ENCODE measurements around the gene CAMKV. TPM values are rescaled to one million over a fixed set of nuclear protein-coding genes. Genes with fewer than 3 reads are reported as not detected.
"Not testable (repeated sequence)": the region's sequence is repeated elsewhere in the genome, so short reads cannot be mapped to it uniquely, and the experiment has no call there.

The CAMKV gene
- total RNA-seq, 1 experiment from 2014 or later, result 0.20 TPM

DNA sequence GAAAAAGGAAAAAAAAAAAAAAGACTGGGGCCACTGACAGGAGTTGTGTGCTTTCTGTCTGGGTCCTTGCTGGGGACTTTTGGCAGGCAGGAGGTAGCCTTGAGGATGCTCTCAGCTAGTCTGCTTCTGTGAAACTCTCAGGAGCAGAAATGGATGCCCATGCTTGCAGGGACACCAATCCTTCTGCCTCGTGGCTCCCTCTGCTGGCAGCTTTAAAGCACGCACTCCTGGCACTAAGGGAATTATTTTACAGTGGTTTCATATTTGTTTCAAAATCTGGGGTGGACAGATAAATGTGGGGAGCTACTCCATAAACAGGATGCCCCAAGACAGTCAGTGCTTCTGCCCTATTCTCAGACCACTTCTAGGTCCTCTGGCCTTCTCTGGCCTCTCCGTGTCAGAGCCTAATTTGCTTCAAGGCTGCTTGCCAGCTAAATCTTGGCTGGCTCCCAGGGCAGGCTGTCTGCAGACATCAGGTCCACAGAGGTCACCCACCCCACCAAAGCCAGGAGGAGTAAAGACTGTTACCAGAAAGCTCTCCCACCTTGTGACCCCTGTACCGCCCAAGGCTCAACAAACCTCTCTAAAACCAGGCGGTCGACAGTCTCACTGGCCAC is 30.4 kb downstream of the CAMKV start:
- no peaks in the 10 kb centered on the region for H3K9me3 ChIP-seq
- H3K36me3 ChIP-seq, result peaks cover 3% of the 10 kb centered on the region
- H3K27me3 ChIP-seq, result no peaks in the 10 kb centered on the region
- H3K4me3 ChIP-seq, result no peak overlapping the region
- peak; percentile 42 for DNase-seq

DNA sequence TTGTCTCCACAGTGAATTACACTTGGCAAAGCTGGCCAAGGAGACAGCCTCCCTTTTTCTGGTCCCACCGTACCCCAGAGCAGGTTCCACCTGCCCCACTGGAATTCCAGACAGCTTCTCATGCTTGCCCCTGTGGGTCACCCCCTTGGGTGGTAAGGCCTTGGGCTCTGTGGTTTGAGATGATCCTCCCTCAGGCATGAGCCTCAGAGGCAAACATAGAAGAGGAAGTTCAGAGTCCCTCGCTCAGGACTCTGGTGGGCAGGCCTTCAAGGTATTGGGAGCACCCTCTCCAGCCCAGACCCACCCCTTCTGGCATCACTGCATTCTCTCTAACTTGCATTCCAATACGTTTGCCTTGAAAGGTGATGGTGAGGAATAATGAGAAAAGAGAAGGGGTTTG is 38.4 kb downstream of the CAMKV start:
- Histone ChIP-seq H3K27me3 (no peaks in the 10 kb centered on the region), H3K9me3 (no peaks in the 10 kb centered on the region), H3K36me3 (peaks cover 3% of the 10 kb centered on the region), H3K4me3 (no peak overlapping the region)
- DNase-seq, result no peak

DNA sequence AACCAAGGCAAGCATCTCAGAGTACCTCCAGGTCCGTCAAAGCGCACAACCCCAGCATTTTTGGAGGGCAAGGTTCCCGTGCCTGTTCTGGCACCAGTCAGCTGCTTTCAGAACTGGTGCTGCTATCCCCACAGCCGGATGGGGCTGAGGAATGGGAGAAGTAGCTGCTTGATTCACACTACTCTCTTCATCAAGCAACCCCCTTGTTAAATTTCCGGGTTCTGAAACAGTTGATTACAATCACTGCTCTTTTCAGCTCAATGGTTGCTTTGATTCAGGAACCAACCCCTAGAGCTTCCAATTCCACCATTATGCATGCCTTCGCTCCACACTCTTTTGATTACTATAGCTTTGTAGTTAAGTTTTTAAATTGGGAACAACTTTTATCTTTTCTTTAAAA is 43.7 kb downstream of the CAMKV start:
- Histone ChIP-seq H3K27me3 (no peaks in the 10 kb centered on the region), H3K4me3 (no peak overlapping the region), H3K9me3 (no peaks in the 10 kb centered on the region), H3K36me3 (no peaks in the 10 kb centered on the region)
- no peak for DNase-seq

GRCh38 chr3:49823131-49823530 is 46.6 kb downstream of the CAMKV start:
- not testable (repeated sequence) for H3K4me3 ChIP-seq, H3K36me3 ChIP-seq, H3K27me3 ChIP-seq, H3K9me3 ChIP-seq, DNase-seq

DNA sequence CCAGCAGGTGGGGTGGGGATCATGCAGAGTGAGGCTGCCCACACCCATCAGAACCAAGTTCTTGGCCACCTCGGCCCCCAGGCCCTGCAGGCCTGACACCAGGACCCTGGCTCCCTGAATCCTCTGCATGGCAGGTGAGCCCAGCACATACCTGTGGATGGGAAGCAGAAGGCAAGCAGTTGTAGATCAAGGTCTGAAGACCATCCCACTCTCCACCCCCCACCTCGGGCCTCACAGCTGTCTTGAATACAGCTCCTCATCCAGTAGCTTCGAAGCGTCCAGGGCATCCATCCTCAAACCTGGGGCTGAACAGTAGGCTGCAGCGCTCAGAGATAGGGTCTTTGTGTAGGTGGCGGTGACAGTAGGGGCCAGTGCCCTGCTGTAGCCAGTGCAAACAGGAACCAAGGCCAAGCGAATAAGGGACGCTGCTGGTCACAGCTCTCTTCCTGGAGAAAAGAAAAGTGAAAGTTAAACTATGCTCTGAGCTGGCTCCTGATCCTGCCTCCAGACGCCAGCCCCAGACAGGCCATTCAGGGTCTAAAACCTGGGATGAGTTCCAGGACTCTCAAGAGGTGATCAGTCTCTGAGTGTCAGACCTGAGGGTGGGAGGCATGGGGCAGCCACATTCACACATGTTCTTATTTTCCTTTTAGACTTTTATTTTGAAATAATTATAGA is 56.1 kb downstream of the CAMKV start, which contains the start of gene UBA7:
Gene UBA7, minus strand, starts transcription at position 457 of the 678 bp plus-strand sequence. Its CDS starts 166 bp downstream, at position 291.
- DNase-seq, result peak; percentile 61
- Histone ChIP-seq H3K36me3 (no peaks in the 10 kb centered on the region), H3K9me3 (no peaks in the 10 kb centered on the region), H3K4me3 (peak within 1 kb of the TSS; percentile 46), H3K27me3 (no peaks in the 10 kb centered on the region)

GRCh38 chr3:49812916-49813496 is 56.7 kb downstream of the CAMKV start:
- Histone ChIP-seq H3K4me3 (peak overlapping the region; percentile 46), H3K9me3 (no peaks in the 10 kb centered on the region), H3K27me3 (no peaks in the 10 kb centered on the region), H3K36me3 (no peaks in the 10 kb centered on the region)
- no peak for DNase-seq

Other genes with a start within 250 kb of the CAMKV start
- gene APEH, start 195.6 kb downstream of the CAMKV start, total RNA-seq (2014; rRNA removed; shearing (Covaris generic); ENCODE audit: low replicate concordance), result 53.9 and 87.5 TPM in 2 replicates
- gene MST1, start 180.4 kb downstream of the CAMKV start, total RNA-seq (2014; rRNA removed; shearing (Covaris generic); ENCODE audit: low replicate concordance), result 0.33 TPM in 1 of 2 replicates, not detected in the other
- gene RNF123, start 180.3 kb downstream of the CAMKV start, total RNA-seq (2014; rRNA removed; shearing (Covaris generic); ENCODE audit: low replicate concordance), result 8.5 TPM in 2 replicates
- gene AMIGO3, start 150.2 kb downstream of the CAMKV start, total RNA-seq (2014; rRNA removed; shearing (Covaris generic); ENCODE audit: low replicate concordance), result 2.1 TPM in 1 of 2 replicates, not detected in the other
- gene GMPPB, start 146.0 kb downstream of the CAMKV start, total RNA-seq (2014; rRNA removed; shearing (Covaris generic); ENCODE audit: low replicate concordance), result 16.8 and 19.4 TPM in 2 replicates
- 10.9 and 19.5 TPM in 2 replicates for gene IP6K1, start 83.4 kb downstream of the CAMKV start, total RNA-seq (2014; rRNA removed; shearing (Covaris generic); ENCODE audit: low replicate concordance)
- 0.10 TPM in 1 of 2 replicates, not detected in the other for gene CDHR4, start 70.0 kb downstream of the CAMKV start, total RNA-seq (2014; rRNA removed; shearing (Covaris generic); ENCODE audit: low replicate concordance)
- 3.2 TPM in 1 of 2 replicates, not detected in the other for gene INKA1, start 66.6 kb downstream of the CAMKV start, total RNA-seq (2014; rRNA removed; shearing (Covaris generic); ENCODE audit: low replicate concordance)
- 5.8 and 6.9 TPM in 2 replicates for gene UBA7, start 56.0 kb downstream of the CAMKV start, total RNA-seq (2014; rRNA removed; shearing (Covaris generic); ENCODE audit: low replicate concordance)
- gene TRAIP, start 13.3 kb downstream of the CAMKV start, total RNA-seq (2014; rRNA removed; shearing (Covaris generic); ENCODE audit: low replicate concordance), result 4.9 and 18.5 TPM in 2 replicates
- gene MST1R, start 34.0 kb upstream of the CAMKV start, total RNA-seq (2014; rRNA removed; shearing (Covaris generic); ENCODE audit: low replicate concordance), result 1.1 and 1.9 TPM in 2 replicates
- gene MON1A, start 59.9 kb upstream of the CAMKV start, total RNA-seq (2014; rRNA removed; shearing (Covaris generic); ENCODE audit: low replicate concordance), result 10.3 and 15.6 TPM in 2 replicates
- gene RBM6, start 70.2 kb upstream of the CAMKV start, total RNA-seq (2014; rRNA removed; shearing (Covaris generic); ENCODE audit: low replicate concordance), result 12.9 and 13.2 TPM in 2 replicates
- gene RBM5, start 219.0 kb upstream of the CAMKV start, total RNA-seq (2014; rRNA removed; shearing (Covaris generic); ENCODE audit: low replicate concordance), result 31.2 and 53.4 TPM in 2 replicates

Measured in MG63 (cell line).